ENCODE measurements around the gene FOXN3.
"Not testable (repeated sequence)": the region's sequence is repeated elsewhere in the genome, so short reads cannot be mapped to it uniquely, and the experiment has no call there.

The FOXN3 gene

GRCh38 chr14:89302396-89302950, 114.6 kb downstream of the FOXN3 start:
- no peak for DNase-seq

GRCh38 chr14:89299587-89299986, 117.4 kb downstream of the FOXN3 start:
- DNase-seq = no peak

GRCh38 chr14:89298056-89298834, 118.8 kb downstream of the FOXN3 start:
- DNase-seq = no peak

GRCh38 chr14:89296281-89296745, 120.7 kb downstream of the FOXN3 start:
- DNase-seq = no peak

GRCh38 chr14:89294872-89295271, 122.2 kb downstream of the FOXN3 start:
- DNase-seq = no peak

- DNase-seq = not testable (repeated sequence)
These were observed 122.6 kb downstream of the FOXN3 start for GRCh38 chr14:89294469-89294868.

GRCh38 chr14:89294060-89294459, 123.0 kb downstream of the FOXN3 start:
- no peak for DNase-seq

- no peak for DNase-seq
These were observed 123.6 kb downstream of the FOXN3 start for GRCh38 chr14:89293314-89293916.

- DNase-seq = no peak
These were observed 124.3 kb downstream of the FOXN3 start for GRCh38 chr14:89292579-89293313.

- no peak for DNase-seq
These were observed 125.6 kb downstream of the FOXN3 start for GRCh38 chr14:89291351-89291940.

- DNase-seq = no peak
These were observed 126.2 kb downstream of the FOXN3 start for GRCh38 chr14:89290813-89291212.

GRCh38 chr14:89289477-89289876, 127.6 kb downstream of the FOXN3 start:
- DNase-seq = no peak

GRCh38 chr14:89288114-89288513, 128.9 kb downstream of the FOXN3 start:
- no peak for DNase-seq

GRCh38 chr14:89284333-89285058, 132.5 kb downstream of the FOXN3 start:
- DNase-seq = no peak

- no peak for DNase-seq
These were observed 133.5 kb downstream of the FOXN3 start for GRCh38 chr14:89283327-89284060.

- no peak for DNase-seq
These were observed 134.8 kb downstream of the FOXN3 start for GRCh38 chr14:89282191-89282590.

- no peak for DNase-seq
These were observed 136.4 kb downstream of the FOXN3 start for GRCh38 chr14:89280600-89280999.

GRCh38 chr14:89279649-89280232, 137.3 kb downstream of the FOXN3 start:
- DNase-seq = no peak

- DNase-seq = no peak
These were observed 139.8 kb downstream of the FOXN3 start for GRCh38 chr14:89277203-89277602.

GRCh38 chr14:89276424-89276975, 140.5 kb downstream of the FOXN3 start:
- DNase-seq = no peak

All from CD4-positive, alpha-beta T cell treated with Interleukin-17A for 4 hours (primary cell).